ENCODE data around the gene SLC25A36. TPM values are rescaled to one million over a fixed set of nuclear protein-coding genes. Genes with fewer than 3 reads are reported as not detected.

Gene SLC25A36
- total RNA-seq, 1 donor from 2014 or later, result 63.8 TPM

- DNase-seq (ENCODE audit: low read depth), result no peak
- Histone ChIP-seq H3K36me3 (ENCODE audit: control insufficient read depth, insufficient read depth, low read length) (no peaks in the 10 kb centered on the region), H3K4me3 (ENCODE audit: low read depth, low read length) (no peak overlapping the region), H3K27me3 (ENCODE audit: control insufficient read depth, insufficient read depth, low read length) (no peaks in the 10 kb centered on the region)
- no peak for TF ChIP-seq CTCF (IDR thresholded peaks at IDR 0.05; ENCODE audit: insufficient read depth, low read length, poor library complexity, severe bottlenecking)
These were observed 77.6 kb downstream of the SLC25A36 start for GRCh38 chr3:141019244-141019643.

DNA sequence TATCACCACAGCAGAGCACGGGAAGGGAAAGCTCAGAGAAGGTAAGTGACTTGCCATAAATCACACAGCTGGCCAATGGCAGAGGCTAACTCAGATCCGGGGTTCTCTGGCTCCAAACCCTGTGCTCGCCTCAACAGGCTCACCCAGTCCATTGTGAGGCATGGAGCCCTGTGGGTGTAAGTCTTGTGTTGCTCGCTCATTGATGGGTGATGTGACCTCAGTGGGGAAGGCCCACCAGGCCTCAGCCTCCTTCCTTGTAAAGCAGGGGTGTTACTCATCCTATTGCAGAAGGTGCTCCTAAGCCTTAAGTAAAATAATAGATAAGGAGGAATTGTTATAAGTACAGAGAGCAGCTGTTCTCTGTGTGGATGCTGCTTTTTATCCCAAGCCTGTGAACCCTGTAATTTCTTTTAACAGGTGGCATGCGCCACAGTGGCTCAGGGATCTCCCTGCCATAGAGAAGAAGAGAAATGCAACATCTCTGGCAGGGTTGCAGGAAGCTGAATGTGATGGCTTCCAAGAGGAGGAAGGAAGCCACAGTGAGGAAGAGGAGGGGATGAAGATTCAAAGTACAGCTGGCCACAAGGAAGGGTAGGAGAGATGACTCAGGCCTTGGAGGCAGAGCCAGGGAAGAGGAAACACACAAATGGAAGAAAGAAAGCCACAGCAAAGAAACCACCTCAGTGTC is 78.7 kb downstream of the SLC25A36 start:
- DNase-seq (ENCODE audit: low read depth), result no peak
- H3K27me3 ChIP-seq (ENCODE audit: control insufficient read depth, insufficient read depth, low read length), result no peaks in the 10 kb centered on the region
- H3K4me3 ChIP-seq (ENCODE audit: low read depth, low read length), result no peak overlapping the region
- no peak for TF ChIP-seq CTCF (IDR thresholded peaks at IDR 0.05; ENCODE audit: insufficient read depth, low read length, poor library complexity, severe bottlenecking)
- no peaks in the 10 kb centered on the region for H3K36me3 ChIP-seq (ENCODE audit: control insufficient read depth, insufficient read depth, low read length)

GRCh38 chr3:141021261-141021660 is 79.6 kb downstream of the SLC25A36 start:
- no peak for DNase-seq (ENCODE audit: low read depth)
- H3K36me3 ChIP-seq (ENCODE audit: control insufficient read depth, insufficient read depth, low read length), result no peaks in the 10 kb centered on the region
- H3K4me3 ChIP-seq (ENCODE audit: low read depth, low read length), result no peak overlapping the region
- no peaks in the 10 kb centered on the region for H3K27me3 ChIP-seq (ENCODE audit: control insufficient read depth, insufficient read depth, low read length)
- no peak for TF ChIP-seq CTCF (IDR thresholded peaks at IDR 0.05; ENCODE audit: insufficient read depth, low read length, poor library complexity, severe bottlenecking)

Other genes with a start within 250 kb of the SLC25A36 start
- gene SPSB4, start 109.5 kb downstream of the SLC25A36 start, total RNA-seq, result 0.41 and 0.67 TPM in 2 replicates